K562 (cell line): ENCODE data around the gene ITGAV. TPM values are rescaled to one million over a fixed set of nuclear protein-coding genes. Genes with fewer than 3 reads are reported as not detected.

ENCODE experiments used
- ATAC-seq: fragments of 200-7000 bp; cut with Tn5 transposase; 3 replicates; pipeline ENCODE4 v1.9.1; 2020; ENCODE audit warnings: moderate library complexity
- BruUV-seq: library from RNA; stranded (reverse); fragments of 400-500 nt; replicated peaks from 2 replicates; lab custom pipeline; 2021; lab: Mats Ljungman, UMichigan
- CTCF ChIA-PET: fragments of 300-600 bp; formaldehyde crosslinking; extraction: SDS; loops from one replicate; lab custom pipeline; 2021; ENCODE audit warnings: low intra/inter-chr PET ratio; lab: Yijun Ruan, JAX
- POLR2A ChIA-PET: fragments of 300-600, 350-650 bp; sonication (Branson Sonifier 250); formaldehyde crosslinking; extraction: SDS; loops from one replicate; lab custom pipeline; 2021; ENCODE audit warnings: antibody characterized with exemption, inconsistent platforms; lab: Yijun Ruan, JAX
- DNase-seq, 4 experiments: peaks; one replicate each; pipeline versions ENCODE4 v3.0.0 to v3.0.0-alpha.2; 2011 to 2018; ENCODE audit warnings: low spot score in 3 of 4, mixed read lengths in 3 of 4; ENCODE audit errors: extremely low read depth in 1 of 4
- FAIRE-seq: peaks from 2 replicates; lab custom pipeline; 2011; peaks lifted over from hg19 to GRCh38; lab: Jason Lieb, UNC
- H2AFZ ChIP-seq: 2 replicates; pipeline ENCODE4 v1.6.0; 2011; ENCODE audit warnings: low read depth, low read length, control low read depth, inconsistent platforms
- H3K27ac ChIP-seq: fragments of 200-600 bp; 3 replicates; pipeline ENCODE4 v1.8.0; 2011; ENCODE audit warnings: low read depth, mild to moderate bottlenecking, control low read depth, inconsistent platforms, low read length, moderate library complexity, mixed read lengths; ENCODE audit errors: extremely low read depth
- H3K27me3 ChIP-seq, 2 experiments: fragments of 300-600 bp in 1 of 2; 2 replicates in 1 of 2; 3 replicates in 1 of 2; pipeline versions ENCODE4 v1.6.0 to v1.8.0; 2011; ENCODE audit warnings: inconsistent platforms in 2 of 2, low read length in 2 of 2, mild to moderate bottlenecking in 1 of 2, mixed read lengths in 1 of 2, moderate library complexity in 1 of 2; ENCODE audit not compliant: control insufficient read depth in 2 of 2, insufficient read depth in 2 of 2
- H3K36me3 ChIP-seq: fragments of 300-600 bp; 3 replicates; pipeline ENCODE4 v1.8.0; 2011; ENCODE audit warnings: mild to moderate bottlenecking, low read length, inconsistent platforms; ENCODE audit not compliant: control insufficient read depth, insufficient read depth
- H3K4me1 ChIP-seq, 2 experiments: fragments of 200-600 bp in 1 of 2; replicated peaks in 1 of 2; 2 replicates in 1 of 2; 3 replicates in 1 of 2; pipeline versions ENCODE4 v1.5.1 to v1.8.0; 2011; ENCODE audit warnings: inconsistent platforms in 2 of 2, low read length in 2 of 2, mild to moderate bottlenecking in 1 of 2, mixed read lengths in 1 of 2, moderate library complexity in 1 of 2; ENCODE audit not compliant: control insufficient read depth in 2 of 2, insufficient read depth in 2 of 2
- H3K4me2 ChIP-seq: 2 replicates; pipeline ENCODE4 v1.6.1; 2011; ENCODE audit warnings: low read length, control low read depth, inconsistent platforms, mixed read lengths; ENCODE audit not compliant: insufficient read depth
- H3K4me3 ChIP-seq: fragments of 200-600 bp; sonication (generic), shearing (Covaris generic); 2 replicates; pipeline ENCODE4 v1.5.1; 2016; ENCODE audit warnings: control low read depth, inconsistent platforms
- H3K79me2 ChIP-seq: fragments of 200-600 bp; 3 replicates; pipeline ENCODE4 v1.8.0; 2011; ENCODE audit warnings: low read length, inconsistent platforms; ENCODE audit not compliant: control insufficient read depth, insufficient read depth
- H3K9ac ChIP-seq, 2 experiments: 2 replicates each; pipeline versions ENCODE4 v1.6.0 to v1.6.1; 2011; ENCODE audit warnings: low read depth in 2 of 2, low read length in 2 of 2, control low read depth in 1 of 2, inconsistent platforms in 1 of 2, mild to moderate bottlenecking in 1 of 2, mixed read lengths in 1 of 2; ENCODE audit not compliant: insufficient read depth in 1 of 2
- H3K9me1 ChIP-seq: one replicate; pipeline ENCODE4 v1.6.0; 2011; ENCODE audit warnings: inconsistent platforms, mild to moderate bottlenecking, low read length, moderate library complexity; ENCODE audit not compliant: control insufficient read depth, insufficient read depth
- H3K9me3 ChIP-seq: replicated peaks from 2 replicates; pipeline ENCODE4 v1.5.1; 2011; ENCODE audit warnings: low read depth, low read length, inconsistent platforms; ENCODE audit not compliant: control insufficient read depth, insufficient read depth
- H4K20me1 ChIP-seq: replicated peaks from 2 replicates; pipeline ENCODE4 v1.6.1; 2011; ENCODE audit warnings: low read length, inconsistent platforms, mixed read lengths; ENCODE audit not compliant: control insufficient read depth, insufficient read depth
- CREB3 ChIP-seq: fragments of 450-650 bp; conservative IDR thresholded peaks from 2 replicates; pipeline ENCODE4 v1.6.1; 2016; ENCODE audit warnings: missing genetic modification characterization, low read depth, mild to moderate bottlenecking, missing compliant biosample characterization, moderate library complexity
- ETS2 ChIP-seq: IDR thresholded peaks from 2 replicates; pipeline ENCODE4 v1.6.1; 2016; ENCODE audit warnings: borderline replicate concordance, missing genetic modification characterization, mild to moderate bottlenecking, moderate library complexity, missing compliant biosample characterization; ENCODE audit not compliant: poor library complexity, severe bottlenecking
- ILK ChIP-seq: fragments of 450-650 bp; IDR thresholded peaks from 2 replicates; pipeline ENCODE4 v1.6.1; 2016; ENCODE audit warnings: missing genetic modification characterization, low read depth, mild to moderate bottlenecking, missing compliant biosample characterization, moderate library complexity, borderline replicate concordance
- IRF2 ChIP-seq: sonication (generic); formaldehyde crosslinking; IDR thresholded peaks from 2 replicates; pipeline ENCODE4 v1.8.1; 2022; ENCODE audit warnings: mild to moderate bottlenecking, missing genetic modification reagents
- MYC ChIP-seq, 2 experiments: fragments of 250-450 bp in 1 of 2; sonication (Bioruptor Pico) in 1 of 2; IDR thresholded peaks; 2 replicates each; pipeline versions ENCODE4 v1.5.1 to v1.6.1; 2012 to 2021; ENCODE audit warnings: low read depth in 2 of 2, borderline replicate concordance in 1 of 2, improper control_type of control experiment in 1 of 2, low read length in 1 of 2, mild to moderate bottlenecking in 1 of 2, moderate library complexity in 1 of 2
- PRPF4 ChIP-seq: fragments of 200-400 bp; formaldehyde crosslinking; IDR thresholded peaks from one replicate; pipeline ENCODE4 v1.6.1; 2017; ENCODE audit warnings: low read length, low read depth, mild to moderate bottlenecking; ENCODE audit not compliant: insufficient read depth, poor library complexity, severe bottlenecking
- SAP30 ChIP-seq: fragments of 200-600 bp; sonication (generic); IDR thresholded peaks from 2 replicates; pipeline ENCODE4 v1.6.1; 2012; ENCODE audit warnings: borderline replicate concordance, low read depth, mild to moderate bottlenecking, moderate library complexity, low read length, control low read depth, inconsistent platforms; ENCODE audit not compliant: insufficient read depth, poor library complexity, severe bottlenecking
- ZNF253 ChIP-seq: fragments of 250-450 bp; sonication (Bioruptor Pico); conservative IDR thresholded peaks from 2 replicates; pipeline ENCODE4 v1.6.1; 2021; ENCODE audit warnings: mild to moderate bottlenecking
- ZNF717 ChIP-seq: fragments of 250-450 bp; sonication (Bioruptor Pico); IDR thresholded peaks from 2 replicates; pipeline ENCODE4 v1.5.0; 2021
- WGBS: fragments of 100-300 bp; shearing (Covaris generic); methylation state at CpG from one replicate; pipeline ENCODE4 v1.1.6; 2016; ENCODE audit warnings: low coverage, mixed read lengths; ENCODE audit not compliant: insufficient coverage; ENCODE audit errors: missing lambda C conversion rate; 5-methylcytosine and 5-hydroxymethylcytosine counted together
- in situ Hi-C: fragments of 300-500 bp; cut with MboI; formaldehyde crosslinking; loops from 4 replicates; pipeline ENCODE4 v1.15.0; 2018; ENCODE audit warnings: inconsistent platforms, mixed read lengths
- intact Hi-C: fragments of 100-400 bp; cut with micrococcal nuclease; formaldehyde crosslinking; loops from 2 replicates; pipeline ENCODE4 v1.14.2; 2022
- polyA plus RNA-seq, 8 experiments: library from polyadenylated mRNA; depleted of rRNA in 4 of 8; stranded (reverse) in 5 of 8; unstranded in 3 of 8; fragments of >200 nt; fragmentation: Nextera tagmentation in 2 of 8; fragmentation: Illumina TruSeq in 1 of 8; extraction: Ambion mirVana in 2 of 8; extraction: Trizol in 1 of 8; gene quantifications; 2 replicates each; pipeline versions ENCODE4 v1.2.1 to v1.2.3, GENCODE V29; 2011 to 2014; ENCODE audit warnings: inconsistent platforms in 1 of 8, missing spikeins in 1 of 8
- total RNA-seq, 7 experiments: library from RNA; depleted of rRNA in 6 of 7; stranded (reverse); fragments of >200 nt in 6 of 7; fragmentation: Illumina TruSeq in 2 of 7; extraction: Trizol in 2 of 7; gene quantifications; 2 replicates each; pipeline versions ENCODE4 v1.2.1 to v1.2.3, GENCODE V29; 2011 to 2021; ENCODE audit warnings: low replicate concordance in 1 of 7
- TF ChIP-seq, protein P1 (sequence below): sonication (generic); formaldehyde crosslinking; IDR thresholded peaks from 2 replicates; pipeline ENCODE4 v1.8.0; 2022; ENCODE audit warnings: mild to moderate bottlenecking, low read depth, missing genetic modification reagents

Gene ITGAV
- total and polyA plus RNA-seq, 9 of the 15 experiments (the other 6 are each of a cell fraction or from before 2014, with no cell fraction given), result 3.7 to 17.7 (median 10.7) TPM

- BruUV-seq, result no TSS peak
- no peaks in the 10 kb centered on the region for H3K9me1 ChIP-seq
- no peaks in the 10 kb centered on the region for H3K4me1 ChIP-seq
- in situ Hi-C loops (no loop called here), intact Hi-C loops (no loop called here)
- DNase-seq (no peak), ATAC-seq (no peak), FAIRE-seq (no peak)
- H3K4me3 ChIP-seq, result no peak overlapping the region
- POLR2A ChIA-PET, result interaction anchor here (1.7 kb wide), 1 partner anchor 23 kb away, joined by 3 read pairs; no protein-coding TSS in a partner anchor
- 0% methylated on average over 1 of the region's 1 CpG for WGBS
- H2AFZ ChIP-seq, result no peak overlapping the region
- H3K9ac ChIP-seq, result no peak overlapping the region
- no peaks in the 10 kb centered on the region for H3K27me3 ChIP-seq
- no peaks in the 10 kb centered on the region for H3K36me3 ChIP-seq
- H3K9me3 ChIP-seq, result no peaks in the 10 kb centered on the region
- no peaks in the 10 kb centered on the region for H4K20me1 ChIP-seq
- no peak overlapping the region for H3K4me2 ChIP-seq
- H3K27ac ChIP-seq, result no peak overlapping the region
- CTCF ChIA-PET, result no interaction called here
- H3K79me2 ChIP-seq, result no peaks in the 10 kb centered on the region
- TF ChIP-seq ZNF253 (CRISPR knock-in tag), result no peak
- TF ChIP-seq CREB3, result no peak
- TF ChIP-seq IRF2 (CRISPR knock-in tag), result no peak
- TF ChIP-seq MYC (IDR thresholded peaks at IDR 0.05; ENCODE audit: low read depth, low read length), result no peak
- TF ChIP-seq MYC (CRISPR knock-in tag; IDR thresholded peaks at IDR 0.05; ENCODE audit: borderline replicate concordance, low read depth), result no peak
- no peak for TF ChIP-seq ETS2
- no peak for TF ChIP-seq ZNF717 (CRISPR knock-in tag)
- TF ChIP-seq, protein P1, sequence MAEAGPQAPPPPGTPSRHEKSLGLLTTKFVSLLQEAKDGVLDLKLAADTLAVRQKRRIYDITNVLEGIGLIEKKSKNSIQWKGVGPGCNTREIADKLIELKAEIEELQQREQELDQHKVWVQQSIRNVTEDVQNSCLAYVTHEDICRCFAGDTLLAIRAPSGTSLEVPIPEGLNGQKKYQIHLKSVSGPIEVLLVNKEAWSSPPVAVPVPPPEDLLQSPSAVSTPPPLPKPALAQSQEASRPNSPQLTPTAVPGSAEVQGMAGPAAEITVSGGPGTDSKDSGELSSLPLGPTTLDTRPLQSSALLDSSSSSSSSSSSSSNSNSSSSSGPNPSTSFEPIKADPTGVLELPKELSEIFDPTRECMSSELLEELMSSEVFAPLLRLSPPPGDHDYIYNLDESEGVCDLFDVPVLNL, result no peak
- no peak for TF ChIP-seq PRPF4
- TF ChIP-seq ILK, result no peak
- no peak for TF ChIP-seq SAP30
Measured at GRCh38 chr2:186546846-186547245, 43.0 kb upstream of the ITGAV start.
